B cell (primary cell): Measurements from ENCODE around the gene ITPK1.

Experiments
- CTCF ChIP-seq: fragments of 200-600 bp; IDR thresholded peaks from one replicate; pipeline ENCODE4 v1.8.0; 2022; ENCODE audit warnings: antibody characterized with exemption, mild to moderate bottlenecking
- EZH2 ChIP-seq: IDR thresholded peaks from 2 replicates; pipeline ENCODE4 v1.6.1; 2012; ENCODE audit warnings: borderline replicate concordance, low read depth, mild to moderate bottlenecking, moderate library complexity, low read length; ENCODE audit not compliant: insufficient read depth, poor library complexity, severe bottlenecking

GRCh38 chr14:92953526-92953925 lies 162.2 kb downstream of the ITPK1 start:
- TF ChIP-seq CTCF: no peak
- no peak for TF ChIP-seq EZH2
